K562 (cell line): ENCODE measurements around the gene POLD1. TPM values are rescaled to one million over a fixed set of nuclear protein-coding genes. Genes with fewer than 3 reads are reported as not detected.
A peak's percentile ranks its signal among the peaks of the same experiment; 100 is the strongest.

Experiments used
- ATAC-seq: fragments of 200-7000 bp; cut with Tn5 transposase; 3 replicates; pipeline ENCODE4 v1.9.1; 2020; ENCODE audit warnings: moderate library complexity
- BruUV-seq: library from RNA; stranded (reverse); fragments of 400-500 nt; replicated peaks from 2 replicates; lab custom pipeline; 2021; lab: Mats Ljungman, UMichigan
- CTCF ChIA-PET: fragments of 300-600 bp; formaldehyde crosslinking; extraction: SDS; loops from one replicate; lab custom pipeline; 2021; ENCODE audit warnings: low intra/inter-chr PET ratio; lab: Yijun Ruan, JAX
- POLR2A ChIA-PET: fragments of 300-600, 350-650 bp; sonication (Branson Sonifier 250); formaldehyde crosslinking; extraction: SDS; loops from one replicate; lab custom pipeline; 2021; ENCODE audit warnings: antibody characterized with exemption, inconsistent platforms; lab: Yijun Ruan, JAX
- DNase-seq, 4 experiments: peaks; one replicate each; pipeline versions ENCODE4 v3.0.0 to v3.0.0-alpha.2; 2011 to 2018; ENCODE audit warnings: low spot score in 3 of 4, mixed read lengths in 3 of 4; ENCODE audit errors: extremely low read depth in 1 of 4
- FAIRE-seq: peaks from 2 replicates; lab custom pipeline; 2011; peaks lifted over from hg19 to GRCh38; lab: Jason Lieb, UNC
- H2AFZ ChIP-seq: 2 replicates; pipeline ENCODE4 v1.6.0; 2011; ENCODE audit warnings: low read depth, low read length, control low read depth, inconsistent platforms
- H3K27ac ChIP-seq: fragments of 200-600 bp; 3 replicates; pipeline ENCODE4 v1.8.0; 2011; ENCODE audit warnings: low read depth, mild to moderate bottlenecking, control low read depth, inconsistent platforms, low read length, moderate library complexity, mixed read lengths; ENCODE audit errors: extremely low read depth
- H3K27me3 ChIP-seq, 2 experiments: fragments of 300-600 bp in 1 of 2; 2 replicates in 1 of 2; 3 replicates in 1 of 2; pipeline versions ENCODE4 v1.6.0 to v1.8.0; 2011; ENCODE audit warnings: inconsistent platforms in 2 of 2, low read length in 2 of 2, mild to moderate bottlenecking in 1 of 2, mixed read lengths in 1 of 2, moderate library complexity in 1 of 2; ENCODE audit not compliant: control insufficient read depth in 2 of 2, insufficient read depth in 2 of 2
- H3K36me3 ChIP-seq: fragments of 300-600 bp; 3 replicates; pipeline ENCODE4 v1.8.0; 2011; ENCODE audit warnings: mild to moderate bottlenecking, low read length, inconsistent platforms; ENCODE audit not compliant: control insufficient read depth, insufficient read depth
- H3K4me1 ChIP-seq, 2 experiments: fragments of 200-600 bp in 1 of 2; replicated peaks in 1 of 2; 2 replicates in 1 of 2; 3 replicates in 1 of 2; pipeline versions ENCODE4 v1.5.1 to v1.8.0; 2011; ENCODE audit warnings: inconsistent platforms in 2 of 2, low read length in 2 of 2, mild to moderate bottlenecking in 1 of 2, mixed read lengths in 1 of 2, moderate library complexity in 1 of 2; ENCODE audit not compliant: control insufficient read depth in 2 of 2, insufficient read depth in 2 of 2
- H3K4me2 ChIP-seq: 2 replicates; pipeline ENCODE4 v1.6.1; 2011; ENCODE audit warnings: low read length, control low read depth, inconsistent platforms, mixed read lengths; ENCODE audit not compliant: insufficient read depth
- H3K4me3 ChIP-seq: fragments of 200-600 bp; sonication (generic), shearing (Covaris generic); 2 replicates; pipeline ENCODE4 v1.5.1; 2016; ENCODE audit warnings: control low read depth, inconsistent platforms
- H3K79me2 ChIP-seq: fragments of 200-600 bp; 3 replicates; pipeline ENCODE4 v1.8.0; 2011; ENCODE audit warnings: low read length, inconsistent platforms; ENCODE audit not compliant: control insufficient read depth, insufficient read depth
- H3K9ac ChIP-seq, 2 experiments: 2 replicates each; pipeline versions ENCODE4 v1.6.0 to v1.6.1; 2011; ENCODE audit warnings: low read depth in 2 of 2, low read length in 2 of 2, control low read depth in 1 of 2, inconsistent platforms in 1 of 2, mild to moderate bottlenecking in 1 of 2, mixed read lengths in 1 of 2; ENCODE audit not compliant: insufficient read depth in 1 of 2
- H3K9me1 ChIP-seq: one replicate; pipeline ENCODE4 v1.6.0; 2011; ENCODE audit warnings: inconsistent platforms, mild to moderate bottlenecking, low read length, moderate library complexity; ENCODE audit not compliant: control insufficient read depth, insufficient read depth
- H3K9me3 ChIP-seq: replicated peaks from 2 replicates; pipeline ENCODE4 v1.5.1; 2011; ENCODE audit warnings: low read depth, low read length, inconsistent platforms; ENCODE audit not compliant: control insufficient read depth, insufficient read depth
- H4K20me1 ChIP-seq: replicated peaks from 2 replicates; pipeline ENCODE4 v1.6.1; 2011; ENCODE audit warnings: low read length, inconsistent platforms, mixed read lengths; ENCODE audit not compliant: control insufficient read depth, insufficient read depth
- CBFB ChIP-seq: sonication (generic); formaldehyde crosslinking; IDR thresholded peaks from 2 replicates; pipeline ENCODE4 v1.4.0; 2020; ENCODE audit warnings: mild to moderate bottlenecking, missing genetic modification reagents
- CHD4 ChIP-seq: fragments of 200-600 bp; sonication (generic); IDR thresholded peaks from 3 replicates; pipeline ENCODE4 v1.6.1; 2012; ENCODE audit warnings: low read depth, mild to moderate bottlenecking, mixed read lengths, low read length, inconsistent platforms; ENCODE audit not compliant: insufficient read depth, insufficient replicate concordance, poor library complexity, severe bottlenecking
- CREBBP ChIP-seq: IDR thresholded peaks from one replicate; pipeline ENCODE4 v1.6.1; 2012; ENCODE audit warnings: low read depth, mild to moderate bottlenecking, control low read depth, inconsistent platforms, low read length
- E4F1 ChIP-seq: fragments of 250-450 bp; sonication (Bioruptor Pico); IDR thresholded peaks from 2 replicates; pipeline ENCODE4 v1.5.0; 2021; ENCODE audit warnings: mild to moderate bottlenecking, borderline replicate concordance
- FOXM1 ChIP-seq, 2 experiments: fragments of 450-650 bp in 1 of 2; sonication (generic) in 1 of 2; formaldehyde crosslinking in 1 of 2; IDR thresholded peaks; 2 replicates each; pipeline versions ENCODE4 v1.6.1 to v1.9.0; 2017 to 2022; ENCODE audit warnings: low read depth in 2 of 2, mild to moderate bottlenecking in 2 of 2, missing genetic modification reagents in 1 of 2, moderate library complexity in 1 of 2
- HOXB6 ChIP-seq: fragments of 250-450 bp; sonication (Bioruptor Pico); IDR thresholded peaks from 2 replicates; pipeline ENCODE4 v1.5.1; 2022; ENCODE audit warnings: mild to moderate bottlenecking, borderline replicate concordance
- PATZ1 ChIP-seq: fragments of 250-450 bp; sonication (Bioruptor Pico); IDR thresholded peaks from 2 replicates; pipeline ENCODE4 v1.5.0; 2020; ENCODE audit warnings: mild to moderate bottlenecking, borderline replicate concordance
- SNAPC5 ChIP-seq: fragments of 250-450 bp; sonication (Bioruptor Pico); IDR thresholded peaks from 2 replicates; pipeline ENCODE4 v1.8.0; 2021; ENCODE audit warnings: moderate library complexity, mild to moderate bottlenecking, inconsistent platforms
- TAL1 ChIP-seq: fragments of 450-650 bp; IDR thresholded peaks from 2 replicates; pipeline ENCODE4 v1.6.1; 2016; ENCODE audit warnings: mild to moderate bottlenecking
- TGIF2 ChIP-seq: sonication (generic); formaldehyde crosslinking; IDR thresholded peaks from 2 replicates; pipeline ENCODE4 v1.8.1; 2022; ENCODE audit warnings: mild to moderate bottlenecking, missing genetic modification reagents, moderate library complexity
- ZBTB9 ChIP-seq: fragments of 450-650 bp; formaldehyde crosslinking; IDR thresholded peaks from 2 replicates; pipeline ENCODE4 v1.4.0; 2020; ENCODE audit warnings: mild to moderate bottlenecking, moderate library complexity
- ZC3H11A ChIP-seq: IDR thresholded peaks from 2 replicates; pipeline ENCODE4 v1.6.1; 2012; ENCODE audit warnings: low read depth, low read length, improper control_type of control experiment
- ZNF263 ChIP-seq: sonication (generic); formaldehyde crosslinking; IDR thresholded peaks from 2 replicates; pipeline ENCODE4 v1.8.0; 2022; ENCODE audit warnings: mild to moderate bottlenecking, missing genetic modification reagents, borderline replicate concordance
- ZNF551 ChIP-seq: fragments of 250-450 bp; sonication (Bioruptor Pico); IDR thresholded peaks from 2 replicates; pipeline ENCODE4 v1.5.0; 2021; ENCODE audit warnings: mild to moderate bottlenecking, moderate library complexity
- WGBS: fragments of 100-300 bp; shearing (Covaris generic); methylation state at CpG from one replicate; pipeline ENCODE4 v1.1.6; 2016; ENCODE audit warnings: low coverage, mixed read lengths; ENCODE audit not compliant: insufficient coverage; ENCODE audit errors: missing lambda C conversion rate; 5-methylcytosine and 5-hydroxymethylcytosine counted together
- in situ Hi-C: fragments of 300-500 bp; cut with MboI; formaldehyde crosslinking; loops from 4 replicates; pipeline ENCODE4 v1.15.0; 2018; ENCODE audit warnings: inconsistent platforms, mixed read lengths
- intact Hi-C: fragments of 100-400 bp; cut with micrococcal nuclease; formaldehyde crosslinking; loops from 2 replicates; pipeline ENCODE4 v1.14.2; 2022
- polyA plus RNA-seq, 8 experiments: library from polyadenylated mRNA; depleted of rRNA in 4 of 8; stranded (reverse) in 5 of 8; unstranded in 3 of 8; fragments of >200 nt; fragmentation: Nextera tagmentation in 2 of 8; fragmentation: Illumina TruSeq in 1 of 8; extraction: Ambion mirVana in 2 of 8; extraction: Trizol in 1 of 8; gene quantifications; 2 replicates each; pipeline versions ENCODE4 v1.2.1 to v1.2.3, GENCODE V29; 2011 to 2014; ENCODE audit warnings: inconsistent platforms in 1 of 8, missing spikeins in 1 of 8
- total RNA-seq, 7 experiments: library from RNA; depleted of rRNA in 6 of 7; stranded (reverse); fragments of >200 nt in 6 of 7; fragmentation: Illumina TruSeq in 2 of 7; extraction: Trizol in 2 of 7; gene quantifications; 2 replicates each; pipeline versions ENCODE4 v1.2.1 to v1.2.3, GENCODE V29; 2011 to 2021; ENCODE audit warnings: low replicate concordance in 1 of 7

Gene POLD1
- total and polyA plus RNA-seq, 9 of the 15 experiments (the other 6 are each of a cell fraction or from before 2014, with no cell fraction given): 1.3 to 312 (median 47.8) TPM

- no peak for ATAC-seq
- Histone ChIP-seq H3K79me2 (no peaks in the 10 kb centered on the region), H3K4me3 (no peak overlapping the region), H2AFZ (no peak overlapping the region), H3K27me3 (no peaks in the 10 kb centered on the region), H3K4me1 (peaks cover 13 to 69% of the 10 kb centered on the region in 2 experiments), H3K9me3 (no peaks in the 10 kb centered on the region), H3K9me1 (no peaks in the 10 kb centered on the region), H3K27ac (no peak overlapping the region; the same call in 2 of the 3 replicates), H3K4me2 (no peak overlapping the region), H4K20me1 (no peaks in the 10 kb centered on the region), H3K9ac (peak overlapping the region in 1 of 2 experiments; percentile 55; a peak in 2 of 4 replicates), H3K36me3 (peaks cover 49% of the 10 kb centered on the region; the same call in 2 of the 3 replicates)
- 89% methylated on average over 22 of the region's 35 CpGs for WGBS
- no TSS peak for BruUV-seq
- ChIA-PET POLR2A (interaction anchor here (0.8 to 2.7 kb wide), 3 partner anchors 10 to 32 kb away, joined by 3 to 8 read pairs (median 3); partner anchors contain the start of gene POLD1), CTCF (interaction anchor here (0.7 kb wide), 1 partner anchor 48 kb away, joined by 4 read pairs; no protein-coding TSS in a partner anchor)
- DNase-seq: no peak
- no peak for FAIRE-seq
- intact Hi-C loops: no loop called here
- in situ Hi-C loops: no loop called here
- TF ChIP-seq SNAPC5 (CRISPR knock-in tag) (no peak), HOXB6 (no peak), CBFB (CRISPR knock-in tag) (no peak), CREBBP (no peak), ZNF263 (CRISPR knock-in tag) (no peak), CHD4 (no peak), PATZ1 (no peak), TAL1 (no peak), TGIF2 (CRISPR knock-in tag) (no peak), FOXM1 (IDR thresholded peaks at IDR 0.05; ENCODE audit: low read depth) (no peak), FOXM1 (CRISPR knock-in tag; IDR thresholded peaks at IDR 0.05; ENCODE audit: low read depth) (no peak), ZBTB9 (no peak), ZNF551 (CRISPR knock-in tag) (no peak), E4F1 (CRISPR knock-in tag) (no peak), ZC3H11A (no peak)
Observed at GRCh38 chr19:50416034-50416977, 32.2 kb downstream of the POLD1 start.
